Kidney capillary endothelial cell (primary cell): Measurements from ENCODE around the gene OAT.

Source experiments
- DNase-seq: peaks from one replicate; pipeline ENCODE4 v3.0.0-alpha.2; 2018; ENCODE audit warnings: low spot score

OAT gene

GRCh38 chr10:124353896-124354295 is 64.8 kb downstream of the OAT start:
- no peak for DNase-seq

GRCh38 chr10:124353091-124353815 is 65.5 kb downstream of the OAT start:
- no peak for DNase-seq

DNA sequence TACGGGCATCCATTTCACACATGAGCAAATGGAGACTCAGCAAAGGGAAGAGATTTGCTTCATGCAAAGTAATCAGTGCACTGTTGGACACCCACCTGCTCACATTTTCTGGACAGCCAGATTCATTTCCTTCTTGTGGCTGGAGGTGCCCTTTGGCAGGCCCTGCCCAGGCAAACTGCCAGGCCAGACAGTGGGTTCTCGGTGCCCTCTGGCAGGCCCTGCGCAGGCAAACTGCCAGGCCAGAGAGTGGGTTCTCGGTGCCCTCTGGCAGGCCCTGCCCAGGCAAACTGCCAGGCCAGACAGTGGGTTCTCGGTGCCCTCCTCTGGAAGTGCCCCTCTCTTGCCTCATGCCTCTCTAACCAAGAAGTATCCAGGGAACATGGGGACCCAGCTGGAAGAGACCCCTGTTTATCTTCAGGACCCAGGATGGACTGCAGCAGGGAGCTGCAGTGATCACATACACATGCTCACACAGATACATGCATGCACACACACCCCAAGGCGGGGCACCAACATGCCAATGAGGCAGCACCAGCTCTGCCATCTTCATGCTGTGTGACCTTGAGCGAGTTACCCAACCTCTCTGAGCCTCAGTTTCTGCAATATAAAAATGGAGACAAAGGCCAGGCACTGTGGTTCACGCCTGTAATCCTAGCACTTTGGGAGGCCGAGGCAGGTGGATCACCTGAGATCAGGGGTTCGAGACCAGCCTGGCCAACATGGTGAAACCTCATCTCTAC is 67.1 kb downstream of the OAT start:
- no peak for DNase-seq

DNA sequence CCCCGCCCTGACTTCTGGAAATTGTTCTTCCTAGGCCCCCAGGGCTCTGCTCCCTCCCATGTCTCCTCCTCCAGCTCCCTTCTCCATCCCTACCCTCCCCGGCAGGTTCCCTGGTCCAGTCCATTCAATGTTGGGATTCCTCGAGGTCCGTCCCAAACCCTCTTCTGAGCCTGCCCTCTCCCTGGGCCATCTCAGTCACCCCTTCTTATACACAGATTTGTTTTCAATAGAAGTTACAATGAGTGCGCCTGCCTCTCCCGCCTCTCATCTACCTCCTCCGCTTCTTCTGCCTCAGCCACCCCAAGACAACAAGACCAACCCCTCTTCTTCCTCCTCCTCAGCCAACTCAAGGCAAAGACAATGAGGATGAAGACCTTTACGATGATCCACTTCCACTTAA is 67.9 kb downstream of the OAT start:
- DNase-seq: no peak

DNA sequence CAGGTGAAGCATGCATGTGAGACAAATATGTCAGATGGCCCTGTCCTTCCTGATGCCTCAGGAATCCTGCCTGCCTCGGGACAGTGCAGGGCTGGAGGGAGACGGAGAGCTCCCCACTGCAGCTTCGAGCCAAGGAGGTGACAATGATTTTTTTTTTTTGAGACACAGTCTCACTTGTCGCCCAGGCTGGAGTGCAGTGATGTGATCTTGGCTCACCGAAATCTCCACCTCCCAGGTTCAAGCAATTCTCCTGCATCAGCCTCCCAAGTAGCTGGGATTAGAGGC is 68.8 kb downstream of the OAT start:
- no peak for DNase-seq

DNA sequence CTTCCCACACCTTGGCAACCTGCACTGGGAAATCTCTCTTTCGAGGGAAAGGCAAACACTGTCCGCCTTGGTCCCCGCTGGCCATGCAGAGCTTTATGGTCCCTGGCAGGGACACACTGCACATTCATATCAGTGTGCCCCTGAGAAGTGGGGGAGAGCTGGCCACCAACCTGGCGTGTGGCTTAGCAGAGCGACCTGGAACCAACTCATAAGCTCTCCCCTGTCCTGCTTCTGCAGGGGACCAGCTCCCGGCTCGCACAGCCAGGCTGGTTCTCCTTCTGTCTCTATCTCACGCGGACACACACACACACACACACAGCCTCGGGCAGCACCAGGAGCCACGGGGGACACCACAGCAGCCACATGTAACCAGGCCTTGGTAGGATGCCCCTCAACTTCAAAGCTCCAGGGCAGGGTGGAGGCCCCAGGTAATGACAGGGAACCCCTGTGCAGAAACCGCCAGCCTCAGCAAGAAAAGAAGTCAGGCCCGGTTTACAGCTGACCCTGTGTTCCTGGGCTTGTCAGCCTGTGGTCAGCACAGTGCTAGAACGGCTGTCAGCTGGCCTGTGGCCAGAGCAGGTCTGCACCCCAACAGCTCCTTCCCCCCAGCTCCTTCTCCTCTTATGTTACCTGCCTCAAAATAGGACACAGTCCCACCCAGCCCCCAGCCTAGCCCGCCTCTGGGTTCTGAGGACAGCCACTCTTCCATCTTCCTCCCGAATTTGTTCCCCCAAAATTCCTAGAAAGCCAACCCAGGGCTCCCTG is 69.3 kb downstream of the OAT start:
- no peak for DNase-seq

- no peak for DNase-seq
Measured at GRCh38 chr10:124348801-124349200, 69.9 kb downstream of the OAT start.

DNA sequence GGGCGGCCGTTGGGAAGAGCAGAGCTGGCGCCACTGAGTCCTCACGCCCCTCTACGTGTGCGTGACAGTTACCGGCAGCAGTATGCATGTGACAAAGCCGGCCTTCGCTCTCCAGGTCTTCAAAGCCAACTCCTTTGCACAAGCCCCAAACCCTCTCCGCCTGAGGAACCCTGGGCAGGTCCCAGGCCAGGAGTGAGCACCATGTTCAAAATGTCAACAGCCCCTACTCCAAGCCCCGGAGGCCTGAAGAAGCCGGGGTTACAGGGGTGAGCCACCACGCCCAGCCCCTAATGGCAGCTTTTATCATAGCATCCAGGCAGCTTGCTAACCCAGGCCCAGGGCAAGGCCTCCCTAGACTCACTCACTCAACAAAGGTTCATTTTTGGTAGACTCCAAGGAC is 70.8 kb downstream of the OAT start:
- no peak for DNase-seq
